GM12891 (cell line): ENCODE data around the gene RAB12.

ENCODE experiments used
- DNase-seq: peaks from one replicate; pipeline ENCODE4 v3.0.0; 2011; ENCODE audit warnings: low spot score; ENCODE audit not compliant: insufficient read length
- FAIRE-seq: peaks from 2 replicates; lab custom pipeline; 2011; peaks lifted over from hg19 to GRCh38; lab: Jason Lieb, UNC
- PAX5 ChIP-seq: IDR thresholded peaks from 2 replicates; pipeline ENCODE4 v1.6.1; 2011; ENCODE audit warnings: low read length, moderate library complexity, mild to moderate bottlenecking; ENCODE audit not compliant: insufficient read depth, severe bottlenecking
- POLR2A ChIP-seq: IDR thresholded peaks from 2 replicates; pipeline ENCODE4 v1.6.1; 2011; ENCODE audit warnings: low read depth, low read length, control low read depth
- POLR2AphosphoS5 ChIP-seq: IDR thresholded peaks from 2 replicates; pipeline ENCODE4 v1.6.1; 2011; ENCODE audit warnings: low read depth, low read length, control low read depth
- POU2F2 ChIP-seq: IDR thresholded peaks from 2 replicates; pipeline ENCODE4 v1.6.1; 2011; ENCODE audit warnings: low read depth, mild to moderate bottlenecking, control low read depth, low read length, moderate library complexity
- SPI1 ChIP-seq: IDR thresholded peaks from 2 replicates; pipeline ENCODE4 v1.6.1; 2011; ENCODE audit warnings: low read depth, low read length, control low read depth
- TAF1 ChIP-seq: IDR thresholded peaks from 2 replicates; pipeline ENCODE4 v1.6.1; 2011; ENCODE audit warnings: low read depth, low read length, control low read depth

RAB12 gene

DNA sequence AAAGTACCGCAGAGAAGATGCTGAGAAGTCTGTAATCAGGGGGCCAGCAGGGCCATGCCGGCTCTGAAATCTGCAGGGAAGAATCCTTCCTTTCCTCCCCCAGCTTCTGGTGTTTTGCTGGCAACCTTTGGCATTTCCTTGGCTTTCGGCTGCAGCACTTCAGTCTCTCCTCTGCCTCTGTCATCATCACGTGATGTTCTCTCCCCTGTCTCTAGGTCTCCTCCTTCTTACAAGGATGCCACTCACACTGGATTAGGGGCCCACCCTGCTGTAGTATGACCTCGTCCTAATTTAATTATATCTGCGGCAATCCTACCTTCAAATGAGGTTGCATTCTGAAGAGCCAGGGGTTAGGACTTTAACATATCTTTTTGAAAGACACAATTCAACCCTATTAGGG is 13.8 kb upstream of the RAB12 start:
- FAIRE-seq (no peak), DNase-seq (no peak)
- no peak for TF ChIP-seq POLR2A
- TF ChIP-seq SPI1: no peak
- TF ChIP-seq TAF1: no peak
- no peak for TF ChIP-seq POLR2AphosphoS5
- TF ChIP-seq PAX5: no peak
- no peak for TF ChIP-seq POU2F2

GRCh38 chr18:8601277-8602032 is 7.8 kb upstream of the RAB12 start:
- FAIRE-seq (peak; percentile 94), DNase-seq (no peak)
- TF ChIP-seq POU2F2 (no peak), POLR2AphosphoS5 (no peak), PAX5 (peak; percentile 44), SPI1 (peak; percentile 99), TAF1 (no peak), POLR2A (peak; percentile 61)

GRCh38 chr18:8602040-8602439 is 7.2 kb upstream of the RAB12 start:
- DNase-seq (no peak), FAIRE-seq (no peak)
- peak; percentile 51 for TF ChIP-seq SPI1
- TF ChIP-seq POU2F2: no peak
- TF ChIP-seq POLR2AphosphoS5: no peak

GRCh38 chr18:8602557-8602956 is 6.7 kb upstream of the RAB12 start:
- FAIRE-seq: no peak
- no peak for DNase-seq
- no peak for TF ChIP-seq POU2F2
- TF ChIP-seq PAX5: no peak
- TF ChIP-seq TAF1: no peak

DNA sequence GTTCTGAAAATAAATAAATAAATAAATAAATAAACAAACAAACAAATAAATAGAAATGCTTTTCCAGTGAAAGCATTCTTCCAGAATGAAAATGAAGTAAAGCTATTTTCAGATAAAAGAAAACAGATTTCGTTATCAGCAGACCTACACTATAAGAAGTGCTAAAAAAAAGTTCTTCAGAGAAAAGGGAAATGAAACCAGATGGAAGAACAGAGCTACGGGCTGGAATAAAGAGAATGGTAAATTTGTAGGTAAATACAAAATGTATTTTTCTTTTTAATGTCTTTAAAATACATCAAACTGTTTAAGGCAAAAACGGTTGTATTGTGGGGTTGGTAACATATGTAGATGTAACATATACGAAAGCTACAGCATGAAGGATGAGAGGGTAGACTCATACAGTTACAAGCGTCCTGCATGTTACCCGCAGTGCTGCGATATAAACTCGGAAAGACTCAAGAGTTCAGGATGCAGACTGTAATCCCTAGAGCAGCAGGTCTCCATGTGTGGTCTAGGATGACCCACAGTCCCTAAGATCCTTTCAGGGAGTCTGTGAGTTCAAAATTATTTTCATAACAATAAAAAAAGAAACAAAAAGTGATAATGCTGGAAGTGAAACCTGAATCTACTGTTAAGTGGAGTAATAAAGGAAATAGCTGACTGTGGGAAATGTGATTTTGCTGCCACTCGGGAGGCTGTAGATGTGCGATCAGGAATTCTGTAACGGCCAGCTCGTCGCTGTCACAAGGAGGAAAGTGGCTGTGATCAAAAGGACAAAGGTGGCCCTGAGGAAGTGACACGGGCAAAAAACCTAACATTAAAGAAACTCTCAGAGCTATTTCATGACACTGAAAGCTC is 5.3 kb upstream of the RAB12 start:
- peak; percentile 47 for FAIRE-seq
- DNase-seq: no peak
- no peak for TF ChIP-seq POU2F2
- peak; percentile 62 for TF ChIP-seq POLR2A
- TF ChIP-seq SPI1: peak; percentile 93

GRCh38 chr18:8605974-8606373 is 3.3 kb upstream of the RAB12 start:
- no peak for DNase-seq
- FAIRE-seq: no peak
- no peak for TF ChIP-seq SPI1
- TF ChIP-seq POLR2AphosphoS5: no peak
- no peak for TF ChIP-seq POLR2A
- TF ChIP-seq POU2F2: no peak
- TF ChIP-seq TAF1: no peak
- no peak for TF ChIP-seq PAX5

GRCh38 chr18:8607776-8608742 is 1.2 kb upstream of the RAB12 start:
- TF ChIP-seq POU2F2 (no peak), POLR2A (no peak), POLR2AphosphoS5 (no peak), SPI1 (no peak), PAX5 (no peak), TAF1 (no peak)
- FAIRE-seq (peak; percentile 47), DNase-seq (no peak)

DNA sequence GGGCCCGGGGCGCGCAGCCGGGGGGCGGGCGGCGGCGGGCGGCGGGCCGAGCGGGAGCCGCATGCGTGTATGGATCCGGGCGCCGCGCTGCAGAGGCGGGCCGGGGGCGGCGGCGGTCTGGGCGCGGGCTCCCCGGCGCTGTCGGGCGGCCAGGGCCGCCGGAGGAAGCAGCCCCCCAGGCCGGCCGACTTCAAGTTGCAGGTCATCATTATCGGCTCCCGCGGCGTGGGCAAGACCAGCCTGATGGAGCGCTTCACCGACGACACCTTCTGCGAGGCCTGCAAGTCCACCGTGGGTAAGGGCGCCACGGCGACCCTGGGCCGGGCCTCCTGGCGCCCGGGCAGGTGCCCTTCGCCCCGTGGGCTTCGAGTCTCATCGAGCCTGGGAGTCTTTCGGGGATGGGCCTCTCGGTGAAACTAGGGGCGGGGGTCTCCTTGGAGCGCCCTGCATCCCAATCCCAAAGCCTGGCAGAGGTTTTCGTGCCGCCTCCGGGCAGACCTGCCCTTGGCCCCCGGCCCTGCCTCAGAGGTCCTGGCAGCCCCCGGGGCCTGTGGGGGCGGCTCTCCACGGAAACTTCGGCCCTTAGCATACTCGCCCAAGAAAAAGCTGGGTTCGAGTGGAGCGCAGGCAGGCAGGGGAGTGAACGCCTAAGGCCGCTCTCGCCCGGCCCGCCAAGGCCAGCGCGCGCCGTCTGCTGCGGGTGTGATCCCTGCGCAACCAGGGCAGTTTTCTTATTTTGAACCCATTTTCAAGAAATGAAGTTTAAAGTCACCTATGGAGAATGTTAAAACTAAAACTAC is 622 bp downstream of the RAB12 start:
- DNase-seq: no peak
- FAIRE-seq: no peak
- TF ChIP-seq POLR2A (no peak), POLR2AphosphoS5 (peak; percentile 16; the same call in 1 of the 2 replicates)

- no peak for DNase-seq
- TF ChIP-seq POLR2A (peak; percentile 54), POU2F2 (no peak), SPI1 (0 out of 2 replicates have a peak, but pooled peaks have one; percentile 27)
- peak; percentile 31 for FAIRE-seq
Observed at GRCh38 chr18:8610459-8610851, 1.2 kb downstream of the RAB12 start.
